ENCODE measurements around the gene TOGARAM1.

The TOGARAM1 gene

DNA sequence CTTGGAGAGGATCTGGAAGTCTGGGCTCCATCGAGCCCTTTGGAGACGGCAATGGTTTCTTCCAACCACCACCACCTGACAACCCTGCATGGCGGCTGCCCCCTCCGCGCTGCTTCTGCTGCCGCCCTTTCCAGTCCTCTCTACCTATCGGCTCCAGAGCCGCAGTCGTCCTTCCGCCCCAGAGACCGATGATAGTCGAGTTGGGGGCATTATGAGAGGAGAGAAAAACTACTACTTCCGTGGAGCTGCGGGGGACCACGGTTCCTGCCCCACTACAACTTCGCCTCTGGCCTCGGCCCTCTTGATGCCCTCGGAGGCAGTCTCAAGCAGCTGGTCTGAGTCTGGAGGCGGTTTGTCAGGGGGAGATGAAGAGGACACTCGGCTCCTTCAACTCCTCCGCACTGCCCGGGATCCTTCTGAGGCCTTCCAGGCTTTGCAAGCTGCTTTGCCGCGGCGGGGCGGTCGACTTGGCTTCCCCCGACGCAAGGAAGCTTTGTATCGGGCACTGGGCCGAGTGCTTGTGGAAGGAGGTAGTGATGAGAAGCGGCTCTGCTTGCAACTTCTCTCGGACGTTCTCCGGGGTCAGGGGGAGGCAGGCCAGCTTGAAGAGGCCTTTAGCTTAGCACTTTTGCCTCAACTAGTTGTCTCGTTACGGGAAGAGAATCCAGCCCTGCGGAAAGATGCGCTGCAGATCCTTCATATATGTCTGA is 499 bp downstream of the TOGARAM1 start:
- in situ Hi-C loops (cut with MboI; ENCODE audit: low sequenced_read_pairs): no loop called here

DNA sequence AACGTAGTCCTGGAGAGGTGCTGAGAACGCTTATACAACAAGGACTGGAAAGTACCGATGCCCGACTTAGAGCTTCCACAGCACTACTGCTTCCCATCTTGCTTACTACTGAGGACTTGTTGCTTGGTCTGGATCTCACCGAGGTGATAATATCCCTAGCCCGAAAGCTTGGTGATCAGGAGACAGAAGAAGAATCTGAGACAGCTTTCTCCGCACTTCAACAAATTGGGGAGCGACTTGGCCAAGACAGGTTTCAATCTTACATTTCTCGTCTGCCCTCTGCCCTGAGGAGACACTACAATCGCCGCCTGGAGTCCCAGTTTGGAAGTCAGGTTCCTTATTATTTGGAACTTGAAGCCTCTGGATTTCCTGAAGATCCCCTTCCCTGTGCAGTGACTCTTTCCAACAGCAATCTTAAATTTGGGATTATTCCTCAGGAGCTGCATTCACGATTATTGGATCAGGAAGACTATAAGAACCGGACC is 1.1 kb downstream of the TOGARAM1 start:
- in situ Hi-C loops (cut with MboI; ENCODE audit: low sequenced_read_pairs): no loop called here

GRCh38 chr14:44963775-44964380 is 1.9 kb downstream of the TOGARAM1 start:
- in situ Hi-C loops (cut with MboI; ENCODE audit: low sequenced_read_pairs): no loop called here

DNA sequence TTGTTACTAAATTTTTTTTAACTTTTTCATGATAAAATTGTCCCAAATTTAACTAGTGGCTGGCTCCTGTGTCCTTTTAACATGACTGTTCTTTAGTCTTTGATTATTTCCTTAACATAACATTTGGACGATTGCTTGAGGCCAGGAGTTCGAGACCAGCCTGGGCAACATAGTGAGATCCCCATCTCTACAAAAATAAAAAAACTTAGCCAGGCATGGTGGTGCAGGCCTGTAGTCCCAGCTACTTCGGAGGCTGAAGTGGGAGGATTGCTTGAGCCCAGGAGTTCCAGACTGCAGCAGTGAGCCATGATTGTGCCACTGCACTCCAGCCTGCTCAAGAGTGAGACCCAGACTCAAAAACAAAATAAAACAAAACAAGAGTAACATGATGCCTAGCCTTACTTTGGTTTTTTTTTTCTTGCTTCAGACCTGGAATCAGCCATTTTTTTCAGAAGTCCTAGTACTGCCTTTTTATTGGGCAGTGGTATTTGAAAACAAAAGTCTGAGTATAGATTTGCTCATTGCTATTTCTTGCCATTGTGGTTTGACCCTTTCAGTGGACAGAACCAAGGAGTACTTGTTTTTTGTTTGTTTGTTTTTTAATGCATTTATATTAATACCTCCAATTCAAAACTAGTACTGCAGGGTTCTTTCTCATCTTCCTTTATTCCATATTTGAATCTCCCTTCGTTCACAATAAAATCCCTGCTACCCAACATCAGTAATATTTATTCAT is 4.8 kb downstream of the TOGARAM1 start:
- in situ Hi-C loops (cut with MboI; ENCODE audit: low sequenced_read_pairs): no loop called here

- in situ Hi-C loops (cut with MboI; ENCODE audit: low sequenced_read_pairs): no loop called here
Measured at GRCh38 chr14:44968714-44969113, 6.7 kb downstream of the TOGARAM1 start.

GRCh38 chr14:44970907-44971306 is 8.9 kb downstream of the TOGARAM1 start:
- in situ Hi-C loops (cut with MboI; ENCODE audit: low sequenced_read_pairs): no loop called here

- in situ Hi-C loops (cut with MboI; ENCODE audit: low sequenced_read_pairs): no loop called here
Measured at GRCh38 chr14:44971459-44971858, 9.5 kb downstream of the TOGARAM1 start.

- in situ Hi-C loops (cut with MboI; ENCODE audit: low sequenced_read_pairs): no loop called here
Measured at GRCh38 chr14:44979273-44979672, 17.3 kb downstream of the TOGARAM1 start.

- in situ Hi-C loops (cut with MboI; ENCODE audit: low sequenced_read_pairs): no loop called here
Measured at GRCh38 chr14:44979740-44980356, 17.9 kb downstream of the TOGARAM1 start.

- in situ Hi-C loops (cut with MboI; ENCODE audit: low sequenced_read_pairs): no loop called here
Measured at GRCh38 chr14:44981198-44981597, 19.2 kb downstream of the TOGARAM1 start.

- in situ Hi-C loops (cut with MboI; ENCODE audit: low sequenced_read_pairs): no loop called here
Measured at GRCh38 chr14:44982594-44982993, 20.6 kb downstream of the TOGARAM1 start.

GRCh38 chr14:44988694-44989093 is 26.7 kb downstream of the TOGARAM1 start:
- in situ Hi-C loops (cut with MboI; ENCODE audit: low sequenced_read_pairs): no loop called here

- in situ Hi-C loops (cut with MboI; ENCODE audit: low sequenced_read_pairs): no loop called here
Measured at GRCh38 chr14:44989497-44990440, 27.8 kb downstream of the TOGARAM1 start.

DNA sequence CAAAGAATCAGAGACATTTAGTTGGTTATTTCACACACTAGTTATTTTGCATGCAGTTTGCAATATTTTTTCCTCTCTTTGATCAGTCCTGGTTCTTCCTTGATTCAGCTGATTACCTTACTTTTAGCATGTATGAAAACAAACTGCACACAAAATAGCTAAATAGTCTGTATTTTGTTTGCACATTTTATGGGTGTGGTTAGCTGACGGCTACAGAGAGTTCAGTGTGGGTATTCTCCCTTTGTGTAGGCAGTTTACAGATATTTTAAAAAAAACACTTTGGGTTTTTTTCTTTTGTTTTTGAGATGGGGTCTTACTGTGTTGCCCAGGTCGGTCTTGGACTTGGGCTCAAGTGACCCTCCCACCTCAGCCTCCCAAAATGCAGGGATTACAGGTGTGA is 28.5 kb downstream of the TOGARAM1 start:
- in situ Hi-C loops (cut with MboI; ENCODE audit: low sequenced_read_pairs): no loop called here

DNA sequence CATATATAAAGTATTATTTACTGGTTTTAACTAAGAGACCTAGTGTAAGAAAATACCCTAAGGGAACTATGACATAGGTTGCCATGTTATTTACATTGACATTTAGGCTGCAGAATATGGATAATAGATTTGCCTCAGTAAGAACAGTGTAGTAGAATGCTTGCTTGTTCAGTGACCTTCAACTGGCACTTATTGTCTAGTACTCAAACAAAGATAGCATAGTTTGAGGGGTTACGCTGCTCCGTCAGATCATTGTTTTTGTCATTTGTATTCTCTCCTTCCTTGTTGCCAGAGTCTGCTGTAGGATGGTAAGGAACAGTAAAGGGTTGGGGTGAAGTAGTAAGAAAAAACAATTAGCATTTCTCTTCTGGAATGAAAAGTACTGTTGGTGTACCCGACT is 33.2 kb downstream of the TOGARAM1 start:
- in situ Hi-C loops (cut with MboI; ENCODE audit: low sequenced_read_pairs): no loop called here

DNA sequence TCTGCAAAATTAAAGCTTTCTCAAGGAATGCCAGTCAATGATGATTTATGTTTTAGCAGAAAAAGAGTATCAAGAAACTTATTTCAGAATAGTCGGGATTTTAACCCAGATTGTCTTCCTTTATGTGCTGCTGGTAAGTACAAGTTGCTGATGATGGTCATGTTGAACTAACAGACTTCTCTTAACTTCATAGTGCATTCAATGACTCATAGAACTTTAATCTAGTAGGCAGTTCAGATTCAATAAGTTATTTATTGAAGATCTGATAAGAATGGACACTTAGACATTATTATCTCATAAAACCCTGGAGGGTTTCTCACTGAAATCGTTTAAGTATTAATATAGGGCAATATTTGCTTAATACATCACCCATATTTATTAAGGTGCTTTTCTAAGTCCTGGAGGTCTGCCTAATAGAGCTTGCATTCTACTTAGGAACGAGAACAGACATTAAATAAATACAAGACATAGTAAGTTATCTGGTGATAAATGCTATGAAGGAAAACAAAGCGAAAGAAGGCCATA is 33.8 kb downstream of the TOGARAM1 start:
- in situ Hi-C loops (cut with MboI; ENCODE audit: low sequenced_read_pairs): no loop called here

- in situ Hi-C loops (cut with MboI; ENCODE audit: low sequenced_read_pairs): no loop called here
Measured at GRCh38 chr14:45003924-45004323, 41.9 kb downstream of the TOGARAM1 start.

- in situ Hi-C loops (cut with MboI; ENCODE audit: low sequenced_read_pairs): no loop called here
Measured at GRCh38 chr14:45015133-45015532, 53.1 kb downstream of the TOGARAM1 start.

DNA sequence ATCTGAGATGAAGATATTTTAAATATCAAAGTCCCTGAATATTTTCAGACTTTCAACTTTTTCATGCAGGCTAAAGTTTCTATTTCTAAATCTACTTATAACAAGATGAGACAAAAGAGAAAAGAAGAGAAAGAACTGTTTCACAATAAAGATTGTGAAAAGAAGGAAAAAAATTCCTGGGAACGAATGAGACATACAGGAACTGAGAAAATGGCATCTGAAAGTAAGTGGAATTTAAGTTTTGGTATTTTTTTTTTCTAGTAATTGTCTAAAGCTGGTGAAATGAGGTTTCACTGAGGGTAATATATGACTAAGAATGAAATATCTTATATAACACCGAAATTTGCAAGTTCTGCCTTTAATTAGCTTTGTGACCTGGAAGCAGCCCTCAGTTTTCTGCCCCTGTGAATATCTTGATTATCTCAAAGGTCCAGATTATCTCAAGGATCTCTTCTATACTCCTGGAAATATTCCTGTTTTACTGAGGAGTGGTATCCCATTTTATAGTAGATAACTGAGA is 66.2 kb downstream of the TOGARAM1 start:
- in situ Hi-C loops (cut with MboI; ENCODE audit: low sequenced_read_pairs): no loop called here

GRCh38 chr14:45034730-45035129 is 72.7 kb downstream of the TOGARAM1 start:
- in situ Hi-C loops (cut with MboI; ENCODE audit: low sequenced_read_pairs): no loop called here
